GM19328 (cell line): ENCODE measurements around the gene PAK4.
"Not testable (repeated sequence)": the region's sequence is repeated elsewhere in the genome, so short reads cannot be mapped to it uniquely, and the experiment has no call there.

Experiments used
- ATAC-seq: cut with Tn5 transposase; IDR thresholded peaks from one replicate; pipeline ENCODE4 v1.9.1; 2021; ENCODE audit warnings: mild to moderate bottlenecking, moderate library complexity; ENCODE audit not compliant: unreplicated experiment

The PAK4 gene

GRCh38 chr19:39099341-39099740 is 26.2 kb upstream of the PAK4 start:
- ATAC-seq, result no peak

- ATAC-seq, result no peak
These were observed 25.0 kb upstream of the PAK4 start for GRCh38 chr19:39100500-39101166.

- no peak for ATAC-seq
These were observed 22.4 kb upstream of the PAK4 start for GRCh38 chr19:39103151-39103550.

DNA sequence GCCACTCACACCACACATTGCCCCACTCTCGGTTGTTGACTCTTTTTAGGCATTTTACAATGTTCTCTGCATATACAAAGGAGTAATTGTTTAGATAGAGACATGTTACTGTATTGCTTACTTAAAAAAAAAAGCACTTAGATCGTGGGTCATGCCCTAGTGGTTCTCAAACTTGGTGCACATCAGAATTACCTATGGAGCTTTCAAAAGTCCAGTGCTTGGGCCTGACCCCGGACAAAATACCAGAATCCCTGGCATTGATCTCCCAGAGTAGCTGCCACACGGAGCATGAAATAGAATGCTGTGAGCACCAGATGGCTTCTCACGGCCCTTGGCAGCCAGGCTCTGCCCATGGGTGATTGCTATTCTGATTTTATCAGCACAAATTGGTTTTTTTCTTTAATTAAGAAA is 21.4 kb upstream of the PAK4 start:
- ATAC-seq, result no peak

- no peak for ATAC-seq
These were observed 19.4 kb upstream of the PAK4 start for GRCh38 chr19:39106194-39106593.

DNA sequence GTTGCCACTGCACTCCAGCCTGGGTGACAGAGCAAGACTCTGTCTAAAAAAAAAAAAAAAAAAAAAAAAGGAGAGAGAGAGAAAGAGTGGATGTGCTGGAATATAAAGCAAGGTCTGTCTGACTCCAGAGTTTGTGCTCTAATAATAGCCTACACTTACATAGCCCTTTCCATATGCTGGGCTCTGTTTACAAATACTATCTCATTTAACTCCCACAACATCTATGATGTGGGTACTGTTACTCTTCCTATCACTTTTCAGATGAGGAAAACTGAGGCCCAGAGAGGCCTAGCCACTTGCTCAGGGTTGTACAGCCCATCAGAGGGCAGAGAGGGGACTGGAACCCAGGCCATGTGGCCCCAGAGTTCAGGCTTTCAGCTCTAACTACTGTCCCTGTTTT is 15.9 kb upstream of the PAK4 start:
- ATAC-seq, result no peak

DNA sequence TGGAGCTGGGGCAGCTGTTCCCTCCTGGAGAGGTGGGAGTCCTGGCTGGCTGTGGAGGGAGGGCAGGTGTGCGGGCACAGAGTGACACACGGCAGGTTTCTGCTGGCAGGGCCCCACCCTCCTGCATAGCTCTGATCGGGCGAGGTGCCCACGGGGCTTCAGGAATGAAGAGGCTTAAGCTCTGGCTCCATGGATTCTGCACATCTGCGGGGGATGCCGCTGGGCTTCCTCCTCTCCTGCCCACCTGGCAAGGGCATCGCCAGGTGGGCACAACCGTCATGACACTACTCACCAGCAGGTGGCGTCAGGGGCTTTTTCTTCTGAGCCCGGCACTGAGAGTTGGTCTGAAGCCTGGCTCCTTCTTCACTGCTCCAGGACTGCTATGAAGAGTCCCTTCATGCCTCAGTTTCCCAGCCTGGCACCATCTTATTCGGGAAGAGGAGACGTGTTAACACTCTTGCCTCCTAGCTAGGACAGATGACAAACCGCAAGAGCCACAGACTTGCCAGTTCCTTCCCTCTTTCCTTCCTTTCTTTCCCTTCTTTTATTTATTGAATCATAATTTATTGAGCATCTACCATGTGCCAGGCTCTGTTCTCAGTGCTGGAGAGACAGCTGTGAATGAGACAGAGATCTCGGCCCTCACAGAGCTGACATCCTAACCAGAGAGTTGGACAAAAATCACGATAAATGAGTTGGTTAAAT is 15.2 kb upstream of the PAK4 start:
- ATAC-seq, result no peak

- ATAC-seq, result no peak
These were observed 13.9 kb upstream of the PAK4 start for GRCh38 chr19:39111593-39112199.

DNA sequence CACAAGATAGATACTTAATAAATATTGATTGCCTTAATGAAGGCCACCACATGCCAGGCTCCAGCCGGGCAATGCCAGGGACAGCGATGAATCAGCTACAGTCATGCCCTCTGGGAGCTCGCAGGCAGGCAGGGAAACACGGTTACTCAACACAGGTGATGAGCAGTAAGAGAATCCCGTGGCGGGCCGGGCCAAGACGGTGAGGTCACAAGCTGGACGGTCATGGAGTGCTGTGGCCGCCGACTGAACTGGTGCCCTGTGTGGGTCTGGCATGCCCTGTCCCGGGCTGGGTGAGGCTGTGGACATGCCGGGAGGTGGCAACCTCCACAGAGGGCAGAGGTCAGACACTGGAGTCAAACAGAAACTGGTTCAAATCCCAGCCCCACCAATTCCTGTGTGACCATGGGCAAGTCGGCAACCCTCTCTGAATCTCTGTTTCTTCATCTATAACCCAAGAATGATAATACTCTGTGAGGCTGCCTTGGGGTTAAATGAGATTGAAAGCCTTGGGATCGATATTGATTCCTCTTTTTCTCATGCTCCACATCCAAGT is 13.2 kb upstream of the PAK4 start:
- ATAC-seq, result no peak

DNA sequence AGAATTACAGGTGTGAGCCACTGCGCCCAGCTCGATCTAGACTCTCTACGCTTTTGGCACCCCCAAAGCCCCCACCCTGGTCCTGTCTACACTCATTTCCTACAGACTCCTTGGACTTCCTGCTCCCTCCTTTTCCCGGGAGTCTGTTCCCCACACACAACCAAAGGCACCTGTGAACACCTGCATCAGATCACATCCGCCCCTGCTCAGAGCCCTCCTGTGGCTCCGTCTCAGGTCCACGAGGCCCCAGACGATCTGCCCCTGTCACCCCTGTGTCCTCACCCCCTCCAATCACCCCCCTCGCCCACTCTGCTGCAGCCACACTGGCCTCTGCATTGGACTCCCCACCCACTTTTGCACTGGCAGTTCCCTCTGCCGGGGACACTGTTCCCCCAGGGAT is 12.4 kb upstream of the PAK4 start:
- no peak for ATAC-seq

- no peak for ATAC-seq
These were observed 10.3 kb upstream of the PAK4 start for GRCh38 chr19:39115105-39115847.

GRCh38 chr19:39117023-39117422 is 8.6 kb upstream of the PAK4 start:
- ATAC-seq, result not testable (repeated sequence)

DNA sequence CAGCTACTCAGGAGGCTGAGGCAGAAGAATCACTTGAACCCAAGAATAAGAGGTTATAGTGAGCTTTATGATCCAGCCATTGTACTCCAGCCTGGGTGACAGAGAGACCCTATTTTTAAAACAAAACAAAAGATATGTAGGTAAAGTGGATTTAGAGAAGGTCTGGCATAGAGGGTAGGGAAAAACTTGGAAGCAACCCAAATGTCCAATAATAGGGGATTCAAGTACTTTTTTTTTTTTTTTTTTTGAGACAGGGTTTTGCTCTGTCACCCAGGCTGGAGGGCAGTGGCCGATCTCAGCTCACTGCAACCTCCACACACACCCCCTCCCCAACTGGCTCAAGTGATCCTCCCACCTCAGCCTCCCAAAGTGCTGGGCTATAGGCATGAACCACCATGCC is 5.8 kb upstream of the PAK4 start:
- ATAC-seq, result no peak

DNA sequence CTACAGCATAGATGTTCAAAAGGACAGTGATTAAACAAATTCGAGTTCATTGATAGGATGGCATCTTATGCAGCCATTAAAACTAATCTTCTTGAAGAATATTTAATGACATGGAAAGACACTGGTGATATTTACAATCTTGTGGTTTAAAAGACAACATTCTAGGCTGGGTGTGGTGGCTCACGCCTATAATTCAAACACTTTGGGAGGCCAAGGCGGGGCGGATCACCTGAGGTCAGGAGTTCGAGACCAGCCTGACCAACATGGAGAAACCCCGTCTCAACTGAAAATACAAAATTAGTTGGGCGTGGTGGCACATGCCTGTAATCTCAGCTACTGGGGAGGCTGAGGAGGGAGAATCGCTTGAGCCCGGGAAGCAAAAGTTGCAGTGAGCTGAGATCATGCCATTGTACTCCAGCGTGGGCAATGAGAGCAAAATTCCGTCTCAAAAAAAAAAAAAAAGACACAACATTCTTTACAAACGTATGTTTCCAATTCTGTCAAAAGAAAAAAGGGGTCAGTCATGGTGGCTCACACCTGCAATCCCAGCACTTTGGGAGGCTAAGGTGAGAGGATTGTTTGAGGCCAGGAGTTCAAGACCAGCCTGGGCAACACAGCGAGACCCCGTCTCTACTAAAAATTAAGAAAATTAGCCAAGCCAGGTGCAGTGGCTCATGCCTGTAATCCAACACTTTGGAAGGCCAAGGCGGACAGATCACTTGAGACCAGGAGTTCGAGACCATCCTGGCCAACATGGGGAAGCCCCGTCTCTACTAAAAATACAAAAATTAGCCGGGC is 2.5 kb upstream of the PAK4 start:
- ATAC-seq, result no peak

DNA sequence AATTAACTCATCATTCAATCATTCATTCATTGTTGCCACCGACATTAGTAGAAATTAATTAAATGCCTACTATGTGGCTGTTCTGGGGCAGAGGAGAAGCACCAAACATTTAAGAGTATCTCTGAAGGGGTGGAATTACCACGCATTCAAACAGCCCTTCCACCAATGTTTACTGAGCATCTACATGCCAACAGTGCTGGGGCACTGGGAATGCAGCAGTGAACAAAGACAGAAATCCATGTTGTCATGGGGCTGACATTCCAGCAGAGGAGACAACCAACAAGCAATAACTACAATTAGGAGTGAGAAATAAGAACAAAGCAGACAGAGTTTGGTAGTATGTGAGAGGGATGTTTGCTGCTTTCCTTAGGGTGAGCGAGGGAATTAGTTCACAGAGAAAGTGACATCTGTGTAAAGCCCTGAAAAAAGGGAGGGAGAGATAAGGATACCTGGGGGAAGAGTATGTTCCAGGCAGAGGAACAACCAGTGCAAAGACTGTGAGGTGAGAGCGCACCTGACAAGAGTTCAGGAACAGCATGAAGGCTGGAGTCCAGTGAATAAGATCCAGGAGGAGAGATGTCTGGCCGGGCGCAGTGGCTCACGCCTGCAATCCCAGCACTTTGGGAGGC is 1.3 kb upstream of the PAK4 start:
- ATAC-seq, result no peak

DNA sequence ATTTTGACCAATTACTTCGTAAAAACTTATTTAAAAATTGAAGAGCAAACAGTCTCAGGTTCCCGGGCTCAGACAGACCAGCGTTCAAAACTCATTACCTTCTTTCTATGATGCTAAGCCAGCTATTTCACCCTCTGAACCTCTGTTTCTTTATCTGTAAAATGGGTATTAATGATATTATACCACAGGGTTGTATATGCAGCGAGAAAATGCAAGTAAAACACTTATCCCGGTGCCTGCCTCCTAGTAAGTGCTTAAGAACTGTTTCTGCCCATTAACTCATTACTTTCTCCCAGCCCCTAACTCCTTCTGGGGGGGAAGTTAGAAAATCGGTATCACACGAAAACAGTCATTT is 410 bp upstream of the PAK4 start:
- no peak for ATAC-seq

GRCh38 chr19:39126312-39127187 is 964 bp downstream of the PAK4 start:
- no peak for ATAC-seq

DNA sequence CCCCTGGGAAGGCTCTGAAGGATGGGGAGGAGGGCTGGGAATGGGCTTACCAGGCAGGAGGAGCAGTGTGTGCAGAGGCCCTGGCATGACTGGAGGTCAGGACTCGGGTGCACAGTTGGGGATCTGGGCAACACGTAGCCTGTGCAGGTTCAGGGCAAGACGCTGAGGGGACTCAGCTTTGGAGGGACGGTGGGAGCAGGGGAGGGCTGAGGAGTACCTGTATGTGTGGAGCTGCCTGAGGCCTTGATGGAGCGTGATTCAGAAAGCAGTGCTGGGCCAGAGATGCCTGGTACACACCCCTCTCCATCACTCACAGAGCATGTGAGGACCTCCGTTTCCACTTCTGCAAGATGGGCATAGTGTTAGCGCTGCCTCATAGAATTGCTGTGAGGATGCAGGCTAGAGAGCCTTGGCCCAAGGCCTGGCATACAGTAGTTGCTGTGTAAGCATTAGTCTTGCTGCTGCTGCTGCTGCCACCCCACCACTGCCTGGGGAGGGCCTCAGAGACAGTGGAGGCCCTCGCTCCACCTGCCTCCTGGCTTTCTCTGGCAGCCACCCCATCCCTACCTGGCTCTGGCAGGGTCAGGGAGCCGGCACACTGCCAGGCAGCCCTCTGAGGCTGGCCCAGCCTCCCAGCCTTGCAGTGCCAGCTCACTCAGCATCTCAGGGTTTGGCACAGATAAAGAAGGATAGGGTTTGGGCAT is 2.4 kb downstream of the PAK4 start:
- ATAC-seq, result no peak
